B cell (primary cell): Measurements from ENCODE around the gene SLC2A11. TPM values are rescaled to one million over a fixed set of nuclear protein-coding genes. Genes with fewer than 3 reads are reported as not detected.

ENCODE experiments used
- ATAC-seq: fragments of 200-7000 bp; cut with Tn5 transposase; one replicate; pipeline ENCODE4 v1.10.0; 2021; ENCODE audit warnings: low read depth, mild to moderate bottlenecking, moderate number of reproducible peaks, moderate library complexity
- CTCF ChIA-PET: fragments of 350-600 bp; sonication (Branson Sonifier 250); formaldehyde crosslinking; loops from one replicate; lab custom pipeline; 2021; ENCODE audit warnings: antibody characterized with exemption, inconsistent platforms; lab: Charles Lee
- POLR2A ChIA-PET: fragments of 350-600 bp; sonication (Branson Sonifier 250); formaldehyde crosslinking; loops from one replicate; lab custom pipeline; 2021; ENCODE audit warnings: antibody characterized with exemption; lab: Charles Lee
- DNase-seq: peaks from one replicate; pipeline ENCODE4 v3.0.0; 2013
- H2AFZ ChIP-seq: 2 replicates; pipeline ENCODE4 v1.6.1; 2012; ENCODE audit warnings: mild to moderate bottlenecking, low read depth, low read length; ENCODE audit not compliant: insufficient read depth, poor library complexity, severe bottlenecking
- H3K27ac ChIP-seq, 2 donors: 1 replicate in 1 of 2; 2 replicates in 1 of 2; pipeline ENCODE4 v1.5.1; 2012 to 2013; ENCODE audit warnings: low read length in 2 of 2, mild to moderate bottlenecking in 2 of 2, moderate library complexity in 1 of 2
- H3K27me3 ChIP-seq, 4 experiments: fragments of 200-600 bp in 1 of 4; sonication (generic) in 1 of 4; replicated peaks in 1 of 4; 1 replicate in 2 of 4; 2 replicates in 2 of 4; pipeline versions ENCODE4 v1.6.1 to v1.7.0; 2013 to 2016; ENCODE audit warnings: low read length in 3 of 4, mild to moderate bottlenecking in 2 of 4, mixed read lengths in 1 of 4, moderate library complexity in 1 of 4; ENCODE audit not compliant: insufficient read depth in 4 of 4, control insufficient read depth in 3 of 4; ENCODE audit errors: control extremely low read depth in 1 of 4
- H3K36me3 ChIP-seq, 2 experiments: replicated peaks in 1 of 2; 1 replicate in 1 of 2; 2 replicates in 1 of 2; pipeline versions ENCODE4 v1.6.1 to v1.7.1; 2013; ENCODE audit warnings: low read length in 1 of 2; ENCODE audit not compliant: insufficient read depth in 2 of 2, control insufficient read depth in 1 of 2; ENCODE audit errors: control extremely low read depth in 1 of 2, extremely low read depth in 1 of 2
- H3K4me1 ChIP-seq, 2 donors: fragments of 200-600 bp in 1 of 2; sonication (generic) in 1 of 2; 1 replicate in 1 of 2; 2 replicates in 1 of 2; pipeline versions ENCODE4 v1.5.1 to v1.6.1; 2013 to 2017; ENCODE audit warnings: low read length in 2 of 2; ENCODE audit not compliant: control insufficient read depth in 2 of 2, insufficient read depth in 2 of 2
- H3K4me2 ChIP-seq: replicated peaks from 2 replicates; pipeline ENCODE3; 2012; ENCODE audit warnings: mild to moderate bottlenecking, low read depth, low read length; ENCODE audit not compliant: poor library complexity, severe bottlenecking
- H3K4me3 ChIP-seq, 5 experiments: fragments of 200-600 bp in 1 of 5; sonication (generic) in 1 of 5; 1 replicate in 3 of 5; 2 replicates in 2 of 5; pipeline versions ENCODE4 v1.5.1 to v1.7.0; 2011 to 2016; ENCODE audit warnings: low read length in 4 of 5, mild to moderate bottlenecking in 4 of 5, low read depth in 2 of 5, control low read depth in 1 of 5, moderate library complexity in 1 of 5; ENCODE audit not compliant: insufficient read depth in 1 of 5; ENCODE audit errors: control extremely low read depth in 1 of 5, extremely low read depth in 1 of 5
- H3K79me2 ChIP-seq: fragments of 200-600 bp; sonication (generic); one replicate; pipeline ENCODE4 v1.6.0; 2016; ENCODE audit warnings: low read length; ENCODE audit not compliant: control insufficient read depth, insufficient read depth
- H3K9ac ChIP-seq: fragments of 200-600 bp; sonication (generic); 2 replicates; pipeline ENCODE4 v1.6.1; 2017; ENCODE audit warnings: mild to moderate bottlenecking, low read length, moderate library complexity
- H3K9me3 ChIP-seq, 3 donors: one replicate each; pipeline versions ENCODE4 v1.6.1 to v1.7.1; 2013; ENCODE audit warnings: low read length in 2 of 3; ENCODE audit not compliant: control insufficient read depth in 2 of 3, insufficient read depth in 1 of 3; ENCODE audit errors: control extremely low read depth in 1 of 3
- H4K20me1 ChIP-seq: 2 replicates; pipeline ENCODE4 v1.6.0; 2012; ENCODE audit warnings: mild to moderate bottlenecking, low read length; ENCODE audit not compliant: insufficient read depth, control insufficient read depth, poor library complexity, severe bottlenecking
- H3K27ac Mint-ChIP-seq: one replicate; pipeline ENCODE4 v1.8.0; 2021; ENCODE audit warnings: mixed read lengths
- H3K27me3 Mint-ChIP-seq: one replicate; pipeline ENCODE4 v1.8.0; 2021; ENCODE audit warnings: mixed read lengths
- H3K4me1 Mint-ChIP-seq: one replicate; pipeline ENCODE4 v1.8.0; 2021; ENCODE audit warnings: mixed read lengths
- H3K4me3 Mint-ChIP-seq: one replicate; pipeline ENCODE4 v1.8.0; 2021; ENCODE audit warnings: mixed read lengths
- H3K9me3 Mint-ChIP-seq: one replicate; pipeline ENCODE4 v1.8.0; 2022; ENCODE audit warnings: mixed read lengths; ENCODE audit not compliant: insufficient read depth
- CTCF ChIP-seq: fragments of 200-600 bp; IDR thresholded peaks from one replicate; pipeline ENCODE4 v1.8.0; 2022; ENCODE audit warnings: antibody characterized with exemption, mild to moderate bottlenecking
- EZH2 ChIP-seq: IDR thresholded peaks from 2 replicates; pipeline ENCODE4 v1.6.1; 2012; ENCODE audit warnings: borderline replicate concordance, low read depth, mild to moderate bottlenecking, moderate library complexity, low read length; ENCODE audit not compliant: insufficient read depth, poor library complexity, severe bottlenecking
- WGBS: methylation state at CpG from one replicate; pipeline ENCODE4 v1.1.5; 2013; ENCODE audit warnings: missing lambda C conversion rate; ENCODE audit not compliant: insufficient coverage; 5-methylcytosine and 5-hydroxymethylcytosine counted together
- intact Hi-C: fragments of 100-400 bp; cut with micrococcal nuclease; formaldehyde crosslinking; loops from one replicate; pipeline ENCODE4 v1.10.0; 2022
- polyA plus RNA-seq: library from polyadenylated mRNA; depleted of rRNA; stranded (reverse); fragments of >200 nt; gene quantifications from 2 replicates; pipeline ENCODE4 v1.2.3, GENCODE V29; 2012
- total RNA-seq, 2 donors: library from RNA; stranded (reverse); fragments of 120-200 nt in 1 of 2; gene quantifications; 1 replicate in 1 of 2; 2 replicates in 1 of 2; pipeline versions ENCODE4 v1.2.3 to v1.2.4, GENCODE V29; 2013 to 2022

Gene SLC2A11
- total and polyA plus RNA-seq, 2 donors (not counting 1 experiment from before 2014, with no cell fraction given): 38.6 to 54.3 TPM

DNA sequence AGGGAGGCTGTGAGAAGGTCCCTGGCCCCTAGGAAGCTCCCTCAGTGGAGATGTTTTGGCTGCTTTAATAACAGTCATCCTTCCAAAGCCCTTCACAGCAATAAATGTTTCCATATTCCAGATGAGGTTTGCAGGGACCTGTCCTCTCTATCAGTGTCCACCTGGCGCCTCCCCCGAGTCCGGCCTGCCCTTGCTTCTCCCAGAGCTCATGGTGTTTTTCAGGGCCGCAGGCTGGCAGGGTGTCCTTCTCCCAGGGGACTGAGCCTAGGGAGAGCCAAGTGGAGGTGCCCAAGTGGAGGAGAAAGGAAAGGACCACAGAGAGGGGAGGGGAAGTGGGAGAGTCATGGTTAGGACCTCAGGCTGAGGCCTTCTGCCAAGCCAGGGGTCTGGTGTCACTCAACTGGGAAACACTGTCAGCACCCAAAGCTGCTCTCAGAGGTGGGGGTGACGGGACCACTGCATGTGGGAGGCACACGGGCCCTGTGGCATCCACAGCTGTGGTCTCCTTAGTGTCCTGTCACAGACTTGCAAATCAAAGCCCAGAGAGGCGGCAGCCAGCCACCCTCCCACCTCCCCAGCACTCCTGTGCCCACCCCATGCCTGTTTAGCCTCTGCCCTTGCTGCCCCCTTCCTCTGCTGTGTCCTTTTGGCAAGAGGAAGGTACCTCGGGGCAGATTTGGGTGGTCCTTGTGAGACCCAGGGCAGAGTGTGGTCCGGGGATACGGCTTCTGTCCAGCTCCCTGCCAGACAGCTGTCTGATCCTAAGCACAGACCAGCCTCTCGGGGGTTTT, 25.3 kb upstream of the SLC2A11 start:
- H3K4me2 ChIP-seq: no peak overlapping the region
- TF ChIP-seq CTCF (no peak), EZH2 (no peak)
- ChIA-PET CTCF (no interaction called here), POLR2A (no interaction called here)
- intact Hi-C loops: loop anchor here (10.0 kb wide), 1 partner anchor 602 kb away; no protein-coding TSS in a partner anchor
- Mint-ChIP-seq H3K4me3 (no peak overlapping the region), H3K27ac (peak overlapping the region; percentile 59), H3K4me1 (peaks cover 53% of the 10 kb centered on the region), H3K9me3 (no peaks in the 10 kb centered on the region), H3K27me3 (no peaks in the 10 kb centered on the region)
- peaks cover 54% of the 10 kb centered on the region for H3K79me2 ChIP-seq
- H4K20me1 ChIP-seq: peaks cover 57% of the 10 kb centered on the region
- no peaks in the 10 kb centered on the region for H3K27me3 ChIP-seq
- DNase-seq (peak; percentile 6), ATAC-seq (no peak)
- WGBS: 88% methylated on average over 10 of the region's 11 CpGs
- peaks cover 0 to 83% of the 10 kb centered on the region in 2 experiments for H3K36me3 ChIP-seq
- H3K9me3 ChIP-seq: no peaks in the 10 kb centered on the region
- H3K27ac ChIP-seq: peak overlapping the region in 1 of 2 donors; percentile 20
- peaks cover 23 to 39% of the 10 kb centered on the region in 2 donors for H3K4me1 ChIP-seq
- H3K4me3 ChIP-seq: no peak overlapping the region
- no peak overlapping the region for H3K9ac ChIP-seq
- H2AFZ ChIP-seq: no peak overlapping the region
